HEK293 (cell line): Measurements from ENCODE around the gene DNAH8.

Source experiments
- MYNN ChIP-seq: fragments of 450-650 bp; formaldehyde crosslinking; IDR thresholded peaks from 2 replicates; pipeline ENCODE4 v1.5.1; 2016; ENCODE audit warnings: missing biosample characterization, missing genetic modification characterization, borderline replicate concordance
- SCRT1 ChIP-seq: fragments of 450-650 bp; formaldehyde crosslinking; IDR thresholded peaks from 2 replicates; pipeline ENCODE4 v1.5.1; 2016; ENCODE audit warnings: missing biosample characterization, missing genetic modification characterization, borderline replicate concordance
- ZNF658 ChIP-seq: fragments of 450-650 bp; formaldehyde crosslinking; IDR thresholded peaks from 2 replicates; pipeline ENCODE4; 2016; ENCODE audit warnings: missing biosample characterization, missing genetic modification characterization
- TF ChIP-seq, protein P1 (sequence below): fragments of 450-650 bp; formaldehyde crosslinking; IDR thresholded peaks from 2 replicates; pipeline ENCODE4 v1.5.1; 2016; ENCODE audit warnings: missing biosample characterization, missing genetic modification characterization

DNA sequence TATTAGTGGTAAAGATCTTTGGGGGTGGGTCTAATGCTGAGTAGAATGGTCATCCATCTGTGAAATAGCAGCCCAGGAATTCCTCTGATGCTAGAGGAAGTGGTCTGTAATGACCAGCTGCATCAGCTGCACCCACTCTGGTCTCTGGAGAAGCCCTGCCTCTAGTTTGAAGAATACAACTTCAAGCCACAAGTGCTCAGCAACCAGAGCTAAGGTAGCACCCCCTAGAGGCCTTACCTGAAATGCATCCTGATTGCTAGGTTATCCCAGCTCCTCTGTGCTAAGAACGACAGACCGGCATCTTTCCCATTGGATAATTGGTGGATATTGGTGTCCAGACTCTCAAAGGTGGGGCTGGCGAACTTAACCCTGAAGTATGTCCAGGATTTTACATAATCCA is 58.2 kb downstream of the DNAH8 start:
- TF ChIP-seq MYNN (tag by site-specific recombination), result no peak
- TF ChIP-seq, protein P1, sequence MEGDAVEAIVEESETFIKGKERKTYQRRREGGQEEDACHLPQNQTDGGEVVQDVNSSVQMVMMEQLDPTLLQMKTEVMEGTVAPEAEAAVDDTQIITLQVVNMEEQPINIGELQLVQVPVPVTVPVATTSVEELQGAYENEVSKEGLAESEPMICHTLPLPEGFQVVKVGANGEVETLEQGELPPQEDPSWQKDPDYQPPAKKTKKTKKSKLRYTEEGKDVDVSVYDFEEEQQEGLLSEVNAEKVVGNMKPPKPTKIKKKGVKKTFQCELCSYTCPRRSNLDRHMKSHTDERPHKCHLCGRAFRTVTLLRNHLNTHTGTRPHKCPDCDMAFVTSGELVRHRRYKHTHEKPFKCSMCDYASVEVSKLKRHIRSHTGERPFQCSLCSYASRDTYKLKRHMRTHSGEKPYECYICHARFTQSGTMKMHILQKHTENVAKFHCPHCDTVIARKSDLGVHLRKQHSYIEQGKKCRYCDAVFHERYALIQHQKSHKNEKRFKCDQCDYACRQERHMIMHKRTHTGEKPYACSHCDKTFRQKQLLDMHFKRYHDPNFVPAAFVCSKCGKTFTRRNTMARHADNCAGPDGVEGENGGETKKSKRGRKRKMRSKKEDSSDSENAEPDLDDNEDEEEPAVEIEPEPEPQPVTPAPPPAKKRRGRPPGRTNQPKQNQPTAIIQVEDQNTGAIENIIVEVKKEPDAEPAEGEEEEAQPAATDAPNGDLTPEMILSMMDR (tag by site-specific recombination), result no peak
- TF ChIP-seq SCRT1 (tag by site-specific recombination), result no peak; the same call in 1 of the 2 replicates
- TF ChIP-seq ZNF658 (tag by site-specific recombination), result no peak
